ENCODE results near the gene GNB3. TPM values are rescaled to one million over a fixed set of nuclear protein-coding genes. Genes with fewer than 3 reads are reported as not detected.

Gene GNB3
- total and polyA plus RNA-seq, 9 of the 15 experiments (the other 6 are each of a cell fraction or from before 2014, with no cell fraction given): 1.4 to 5.8 (median 2.0) TPM

DNA sequence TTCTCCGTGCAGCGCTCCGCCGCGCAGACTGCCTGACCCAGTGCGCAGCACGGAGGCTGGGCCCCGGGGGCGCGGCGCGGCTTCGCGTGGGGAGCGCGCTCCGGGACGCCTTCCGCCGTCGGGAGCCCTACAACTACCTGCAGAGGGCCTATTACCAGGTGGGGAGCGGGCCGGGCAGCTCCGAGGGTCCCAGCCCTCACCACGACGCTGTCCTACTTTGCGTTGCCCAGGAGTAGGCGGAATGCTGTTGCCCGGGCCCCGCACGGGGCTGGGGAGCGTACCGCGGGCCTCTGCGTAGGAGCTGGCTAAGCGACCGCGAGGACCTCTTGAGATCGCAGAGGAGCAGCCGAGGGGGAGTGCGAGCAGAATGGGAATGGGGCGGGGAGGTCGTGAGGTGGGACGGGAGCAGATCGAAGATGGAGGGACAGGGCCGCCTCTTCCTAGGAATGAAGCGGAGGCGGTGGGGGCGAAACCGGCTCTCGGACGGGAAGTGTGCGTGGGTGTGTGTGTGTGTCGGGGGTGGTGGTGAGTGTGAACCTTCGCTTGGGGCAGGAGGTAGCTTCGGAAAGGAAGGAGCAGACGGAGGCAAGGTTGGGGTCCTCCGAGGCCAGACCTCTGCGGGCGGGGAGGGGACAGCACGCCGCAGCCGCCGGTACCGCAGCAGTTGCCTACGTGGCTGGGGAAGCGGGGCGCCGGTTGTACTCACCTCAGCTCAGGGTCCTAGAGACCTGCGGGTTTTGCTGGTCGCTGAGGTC, 11.8 kb upstream of the GNB3 start (continued):
- TF ChIP-seq, protein P1, sequence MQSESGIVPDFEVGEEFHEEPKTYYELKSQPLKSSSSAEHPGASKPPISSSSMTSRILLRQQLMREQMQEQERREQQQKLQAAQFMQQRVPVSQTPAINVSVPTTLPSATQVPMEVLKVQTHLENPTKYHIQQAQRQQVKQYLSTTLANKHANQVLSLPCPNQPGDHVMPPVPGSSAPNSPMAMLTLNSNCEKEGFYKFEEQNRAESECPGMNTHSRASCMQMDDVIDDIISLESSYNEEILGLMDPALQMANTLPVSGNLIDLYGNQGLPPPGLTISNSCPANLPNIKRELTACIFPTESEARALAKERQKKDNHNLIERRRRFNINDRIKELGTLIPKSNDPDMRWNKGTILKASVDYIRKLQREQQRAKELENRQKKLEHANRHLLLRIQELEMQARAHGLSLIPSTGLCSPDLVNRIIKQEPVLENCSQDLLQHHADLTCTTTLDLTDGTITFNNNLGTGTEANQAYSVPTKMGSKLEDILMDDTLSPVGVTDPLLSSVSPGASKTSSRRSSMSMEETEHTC (IDR thresholded peaks at IDR 0.05): no peak
- no peak for TF ChIP-seq ZNF124 (CRISPR knock-in tag; IDR thresholded peaks at IDR 0.05)
- TF ChIP-seq BCOR (IDR thresholded peaks at IDR 0.05): peak; percentile 40; the same call in 1 of the 2 replicates
- TF ChIP-seq, protein P2, sequence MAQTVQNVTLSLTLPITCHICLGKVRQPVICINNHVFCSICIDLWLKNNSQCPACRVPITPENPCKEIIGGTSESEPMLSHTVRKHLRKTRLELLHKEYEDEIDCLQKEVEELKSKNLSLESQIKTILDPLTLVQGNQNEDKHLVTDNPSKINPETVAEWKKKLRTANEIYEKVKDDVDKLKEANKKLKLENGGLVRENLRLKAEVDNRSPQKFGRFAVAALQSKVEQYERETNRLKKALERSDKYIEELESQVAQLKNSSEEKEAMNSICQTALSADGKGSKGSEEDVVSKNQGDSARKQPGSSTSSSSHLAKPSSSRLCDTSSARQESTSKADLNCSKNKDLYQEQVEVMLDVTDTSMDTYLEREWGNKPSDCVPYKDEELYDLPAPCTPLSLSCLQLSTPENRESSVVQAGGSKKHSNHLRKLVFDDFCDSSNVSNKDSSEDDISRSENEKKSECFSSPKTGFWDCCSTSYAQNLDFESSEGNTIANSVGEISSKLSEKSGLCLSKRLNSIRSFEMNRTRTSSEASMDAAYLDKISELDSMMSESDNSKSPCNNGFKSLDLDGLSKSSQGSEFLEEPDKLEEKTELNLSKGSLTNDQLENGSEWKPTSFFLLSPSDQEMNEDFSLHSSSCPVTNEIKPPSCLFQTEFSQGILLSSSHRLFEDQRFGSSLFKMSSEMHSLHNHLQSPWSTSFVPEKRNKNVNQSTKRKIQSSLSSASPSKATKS (CRISPR knock-in tag; IDR thresholded peaks at IDR 0.05): no peak
- no peak for TF ChIP-seq ETS2 (tag; IDR thresholded peaks at IDR 0.05; ENCODE audit: borderline replicate concordance, poor library complexity, severe bottlenecking)
- no peak for TF ChIP-seq RBBP5 (IDR thresholded peaks at IDR 0.05; ENCODE audit: borderline replicate concordance, insufficient read depth, low read length, poor library complexity, severe bottlenecking)
- no peak for TF ChIP-seq MYBL2 (IDR thresholded peaks at IDR 0.05; ENCODE audit: low read depth)
- TF ChIP-seq MYBL2 (CRISPR knock-in tag; IDR thresholded peaks at IDR 0.05; ENCODE audit: borderline replicate concordance): no peak
- TF ChIP-seq E2F3 (CRISPR knock-in tag; IDR thresholded peaks at IDR 0.05): no peak
- TF ChIP-seq ATF1 (CRISPR knock-in tag; IDR thresholded peaks at IDR 0.05): no peak
- TF ChIP-seq ATF1 (tag; IDR thresholded peaks at IDR 0.05): peak; percentile 61; the same call in 1 of the 2 replicates
- TF ChIP-seq, protein P3, sequence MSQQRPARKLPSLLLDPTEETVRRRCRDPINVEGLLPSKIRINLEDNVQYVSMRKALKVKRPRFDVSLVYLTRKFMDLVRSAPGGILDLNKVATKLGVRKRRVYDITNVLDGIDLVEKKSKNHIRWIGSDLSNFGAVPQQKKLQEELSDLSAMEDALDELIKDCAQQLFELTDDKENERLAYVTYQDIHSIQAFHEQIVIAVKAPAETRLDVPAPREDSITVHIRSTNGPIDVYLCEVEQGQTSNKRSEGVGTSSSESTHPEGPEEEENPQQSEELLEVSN (IDR thresholded peaks at IDR 0.05; ENCODE audit: borderline replicate concordance in 1 of 2, extremely low read depth in 1 of 2, insufficient read depth in 1 of 2, insufficient read length in 1 of 2, low read depth in 1 of 2, low read length in 1 of 2, poor library complexity in 1 of 2, severe bottlenecking in 1 of 2): peak; percentile 20 to 29
- no peak for TF ChIP-seq NR2C1 (IDR thresholded peaks at IDR 0.05)
- no peak for TF ChIP-seq NR2C1 (tag; IDR thresholded peaks at IDR 0.05)
- no peak for TF ChIP-seq NFE2 (IDR thresholded peaks at IDR 0.05; ENCODE audit: low read depth)
- TF ChIP-seq EP300 (IDR thresholded peaks at IDR 0.05; ENCODE audit: low read length): no peak
- TF ChIP-seq RAD21 (CRISPR knock-in tag; conservative IDR thresholded peaks at IDR 0.05 in 1 of 2, IDR thresholded peaks at IDR 0.05 in 1 of 2): no peak
- TF ChIP-seq FOXM1 (IDR thresholded peaks at IDR 0.05; ENCODE audit: low read depth): no peak
- no peak for TF ChIP-seq FOXM1 (CRISPR knock-in tag; IDR thresholded peaks at IDR 0.05; ENCODE audit: low read depth)
- TF ChIP-seq CXXC5 (CRISPR knock-in tag; IDR thresholded peaks at IDR 0.05): peak; percentile 48
- TF ChIP-seq CHD4 (IDR thresholded peaks at IDR 0.05; ENCODE audit: insufficient read depth, insufficient replicate concordance, low read depth, low read length, poor library complexity, severe bottlenecking): no peak
- no peak for TF ChIP-seq ZFP30 (CRISPR knock-in tag; IDR thresholded peaks at IDR 0.05; ENCODE audit: borderline replicate concordance)
- TF ChIP-seq ZNF589 (CRISPR knock-in tag; IDR thresholded peaks at IDR 0.05; ENCODE audit: low read depth): no peak

Data from K562 (cell line).